Measurements from ENCODE around the gene TMEM132D. TPM values are rescaled to one million over a fixed set of nuclear protein-coding genes. Genes with fewer than 3 reads are reported as not detected.

TMEM132D gene
- total and polyA plus RNA-seq, 2 of the 4 experiments (the other 2 are of a cell fraction) = not detected

DNA sequence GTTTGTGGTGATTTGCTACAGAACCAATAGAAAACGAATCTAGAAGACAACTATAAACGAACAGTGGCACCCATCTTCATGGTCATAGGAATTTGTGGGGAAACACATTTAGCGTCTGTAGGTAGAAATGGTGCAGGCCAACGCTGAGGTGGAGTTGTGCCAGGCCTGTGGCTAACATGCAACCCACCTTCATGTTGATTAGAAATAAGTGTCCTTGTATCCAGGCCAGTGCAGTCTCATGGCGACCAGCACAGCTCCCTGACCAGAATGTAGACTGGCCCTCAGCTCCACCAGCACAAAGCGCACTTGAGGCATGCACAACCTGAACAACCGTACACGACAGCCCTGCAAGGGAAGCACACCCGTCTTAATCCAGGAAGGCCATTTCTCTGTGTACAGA, 187.0 kb downstream of the TMEM132D start:
- H3K56ac ChIP-seq (ENCODE audit: extremely low read depth, insufficient read depth, low read length) = no peak overlapping the region
- no peak overlapping the region for H3K4me2 ChIP-seq (ENCODE audit: low read depth, low read length)
- H3K27ac ChIP-seq (ENCODE audit: insufficient read depth, low read length) = no peak overlapping the region

More for the DNA sequence above, 187.0 kb downstream of the TMEM132D start:
- Histone ChIP-seq H3K79me1 (ENCODE audit: low read depth in 1 of 2, low read length in 2 of 2) (no peaks in the 10 kb centered on the region), H3K36me3 (ENCODE audit: control insufficient read depth, insufficient read depth, low read length) (no peaks in the 10 kb centered on the region), H4K20me1 (ENCODE audit: insufficient read depth, low read length) (no peaks in the 10 kb centered on the region), H2AK9ac (replicated peaks; ENCODE audit: low read depth, low read length, poor library complexity) (no peak overlapping the region), H3K9ac (ENCODE audit: low read depth, low read length) (no peak overlapping the region), H2BK20ac (ENCODE audit: low read depth, low read length) (no peak overlapping the region), H2AFZ (replicated peaks; ENCODE audit: low read length, poor library complexity) (no peak overlapping the region), H4K5ac (ENCODE audit: low read depth, low read length) (no peak overlapping the region), H3K9me1 (ENCODE audit: insufficient read depth, low read length) (no peaks in the 10 kb centered on the region), H4K8ac (ENCODE audit: low read depth in 2 of 2, low read length in 2 of 2) (no peak overlapping the region), H2BK5ac (ENCODE audit: low read depth, low read length, poor library complexity, severe bottlenecking) (no peak overlapping the region), H3K4me3 (ENCODE audit: insufficient read depth, low read depth, low read length) (no peak overlapping the region), H3K9me3 (ENCODE audit: control insufficient read depth, insufficient read depth, low read length) (peaks cover 35% of the 10 kb centered on the region), H3K4ac (ENCODE audit: low read depth, low read length) (no peak overlapping the region), H3K23ac (ENCODE audit: low read depth, low read length) (no peak overlapping the region), H4K91ac (ENCODE audit: insufficient read depth, low read depth, low read length) (no peak overlapping the region), H3K18ac (ENCODE audit: low read depth, low read length) (no peak overlapping the region), H3K14ac (replicated peaks; ENCODE audit: low read depth, low read length) (no peak overlapping the region), H3K27me3 (ENCODE audit: control insufficient read depth, insufficient read depth, low read length) (no peaks in the 10 kb centered on the region), H2BK15ac (ENCODE audit: low read depth, low read length) (no peak overlapping the region), H2BK120ac (ENCODE audit: low read depth, low read length) (no peak overlapping the region), H2AK5ac (ENCODE audit: low read depth, low read length) (no peak overlapping the region), H3K4me1 (ENCODE audit: control insufficient read depth, insufficient read depth, low read length) (no peaks in the 10 kb centered on the region)
- DNase-seq (no peak), ATAC-seq (ENCODE audit: low read depth) (no peak)
- intact Hi-C loops (cut with micrococcal nuclease) = no loop called here
- in situ Hi-C loops (cut with MboI; ENCODE audit: low sequenced_read_pairs) = no loop called here
- dilution Hi-C loops (cut with HindIII; ENCODE audit: low sequenced_read_pairs, unreplicated experiment) = no loop called here
- ChIA-PET CTCF (interaction anchor here (0.6 kb wide), 1 partner anchor 11 kb away, joined by 3 read pairs; no protein-coding TSS in a partner anchor), POLR2A (ENCODE audit: unreplicated experiment) (no interaction called here)
- no TSS peak for BruUV-seq (replicated peaks)
- WGBS, 2 experiments (ENCODE audit: extremely low coverage in 2 of 2, insufficient read length in 1 of 2) = no CpG with 5 or more reads among the region's 9 CpGs
- TF ChIP-seq CEBPB (IDR thresholded peaks at IDR 0.05; ENCODE audit: low read depth, low read length) (no peak), MAFK (IDR thresholded peaks at IDR 0.05; ENCODE audit: low read depth, low read length) (no peak), RFX5 (IDR thresholded peaks at IDR 0.05; ENCODE audit: low read depth, low read length) (no peak), MXI1 (IDR thresholded peaks at IDR 0.05; ENCODE audit: borderline replicate concordance, low read depth, low read length) (no peak), NFE2L2 (IDR thresholded peaks at IDR 0.05; ENCODE audit: low read depth, low read length) (no peak), CHD1 (IDR thresholded peaks at IDR 0.05; ENCODE audit: low read depth, low read length) (no peak), MAZ (IDR thresholded peaks at IDR 0.05; ENCODE audit: borderline replicate concordance, low read depth, low read length) (no peak), RCOR1 (IDR thresholded peaks at IDR 0.05; ENCODE audit: insufficient replicate concordance, low read length) (no peak), POLR2A (IDR thresholded peaks at IDR 0.05; ENCODE audit: low read depth, low read length) (no peak)
- TF ChIP-seq, protein P1, sequence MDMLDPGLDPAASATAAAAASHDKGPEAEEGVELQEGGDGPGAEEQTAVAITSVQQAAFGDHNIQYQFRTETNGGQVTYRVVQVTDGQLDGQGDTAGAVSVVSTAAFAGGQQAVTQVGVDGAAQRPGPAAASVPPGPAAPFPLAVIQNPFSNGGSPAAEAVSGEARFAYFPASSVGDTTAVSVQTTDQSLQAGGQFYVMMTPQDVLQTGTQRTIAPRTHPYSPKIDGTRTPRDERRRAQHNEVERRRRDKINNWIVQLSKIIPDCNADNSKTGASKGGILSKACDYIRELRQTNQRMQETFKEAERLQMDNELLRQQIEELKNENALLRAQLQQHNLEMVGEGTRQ (IDR thresholded peaks at IDR 0.05; ENCODE audit: low read depth, low read length) = no peak
